Dedifferentiated amniotic fluid mesenchymal stem cell (primary cell): ENCODE measurements around the gene BICC1.
A peak's percentile ranks its signal among the peaks of the same experiment; 100 is the strongest.

Experiments used
- DNase-seq: peaks from one replicate; pipeline ENCODE4 v3.0.0-alpha.2; 2016; ENCODE audit errors: extremely low spot score

Gene BICC1

DNA sequence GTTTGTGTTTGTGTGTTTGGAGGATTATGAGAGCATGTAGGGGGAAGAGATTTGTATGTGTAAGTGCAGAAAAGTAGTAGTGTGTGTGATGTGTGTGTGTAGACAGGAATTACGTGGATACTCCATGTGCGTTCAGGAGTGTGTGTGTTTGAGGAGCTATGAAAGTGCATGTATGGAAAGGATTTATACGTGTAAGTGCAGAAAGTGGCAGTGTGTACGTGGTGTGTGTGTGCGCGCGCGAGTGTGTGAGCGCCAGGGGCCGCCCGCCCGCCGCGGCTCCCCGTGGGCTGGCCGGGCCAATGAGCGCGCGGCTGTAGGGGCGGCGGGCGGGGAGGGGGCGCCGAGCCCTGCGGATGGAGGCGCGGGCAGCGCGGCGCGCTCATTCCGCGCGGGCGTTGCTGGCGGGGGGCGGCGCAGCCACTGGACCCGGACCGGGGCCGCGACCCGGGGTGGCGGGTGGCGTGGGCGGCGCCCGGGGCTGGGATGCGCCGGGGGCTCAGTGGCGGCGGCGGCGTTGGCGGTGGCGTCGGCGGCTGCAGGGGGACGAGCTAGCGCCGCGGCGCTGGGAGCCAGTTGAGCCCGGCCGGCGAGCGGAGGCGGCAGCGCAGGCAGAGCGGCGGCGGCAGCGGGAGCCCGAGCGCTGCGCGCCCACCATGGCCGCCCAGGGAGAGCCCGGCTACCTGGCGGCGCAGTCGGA is at the start of gene BICC1:
Gene BICC1, plus strand, starts transcription at position 382 of the 697 bp plus-strand sequence. Its CDS starts 272 bp downstream, at position 654.
- DNase-seq, result peak; percentile 38

DNA sequence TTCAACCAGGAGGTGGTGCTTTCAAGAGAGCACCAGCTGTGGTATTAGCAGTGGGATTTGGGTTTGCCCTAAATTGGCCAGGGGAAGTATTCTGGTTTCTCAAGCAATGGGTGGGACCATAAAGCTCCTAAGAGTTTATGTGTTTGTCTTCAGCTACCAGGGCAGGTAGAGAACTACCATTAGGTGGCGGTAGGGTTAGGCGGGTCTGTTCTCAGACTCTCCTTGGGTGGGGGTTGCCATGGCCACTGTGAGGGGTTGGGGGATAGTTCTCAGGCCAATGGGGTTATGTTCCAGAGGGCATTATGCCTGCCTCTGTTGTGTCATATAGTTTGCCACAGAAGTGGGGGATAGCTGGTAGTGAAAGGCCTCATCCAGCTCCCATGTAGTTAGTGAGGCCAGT is 47.7 kb upstream of the BICC1 start:
- no peak for DNase-seq

- DNase-seq, result no peak
These were observed 47.0 kb upstream of the BICC1 start for GRCh38 chr10:58465629-58466028.

GRCh38 chr10:58467931-58468635 is 44.6 kb upstream of the BICC1 start:
- DNase-seq, result no peak

GRCh38 chr10:58473976-58474375 is 38.7 kb upstream of the BICC1 start:
- DNase-seq, result no peak

DNA sequence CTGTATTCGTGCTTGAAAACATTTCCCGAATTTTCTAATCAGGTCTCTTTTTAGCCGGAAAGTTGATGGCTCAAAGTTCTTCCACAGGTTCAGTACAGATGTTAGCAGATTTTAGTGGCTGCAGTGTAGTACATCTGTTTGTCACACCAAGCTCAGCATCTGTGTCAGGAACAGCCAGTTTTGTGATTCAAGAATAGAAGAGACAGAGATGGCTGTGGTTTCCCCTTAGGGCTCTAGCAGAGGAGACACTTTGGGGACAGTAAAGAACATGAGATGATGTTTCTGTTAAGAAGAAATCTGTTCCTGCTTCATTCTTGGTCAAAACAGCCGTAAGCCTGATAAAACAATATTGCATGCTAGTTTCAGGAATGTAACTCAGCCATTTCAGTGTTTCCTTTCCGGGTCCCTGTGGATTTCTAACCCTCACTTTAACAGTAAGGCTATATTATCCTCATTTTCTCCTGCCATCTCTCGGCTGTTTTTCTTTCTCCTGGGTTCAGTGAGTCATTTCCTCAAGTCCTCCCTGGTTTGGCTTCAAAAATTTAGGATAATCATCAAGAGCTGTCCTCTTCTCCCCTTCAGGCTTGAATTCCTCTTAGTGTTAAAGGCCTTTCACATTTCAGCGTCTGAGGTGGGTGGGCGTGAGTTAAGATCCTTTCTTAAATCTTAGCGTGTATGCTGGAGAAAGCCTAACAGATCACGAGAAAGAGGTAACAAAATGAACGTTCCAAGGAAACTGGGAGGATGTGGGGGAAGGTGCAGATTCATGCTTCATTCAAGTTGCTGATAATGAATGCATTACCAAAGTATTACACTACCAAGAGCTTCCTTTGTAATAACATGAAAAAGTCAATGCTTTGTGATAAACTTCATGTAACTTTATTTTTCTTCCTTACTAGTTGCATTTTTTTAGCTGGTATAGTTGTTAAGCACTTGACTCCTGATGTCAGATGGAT is 37.1 kb upstream of the BICC1 start:
- peak; percentile 70 for DNase-seq

DNA sequence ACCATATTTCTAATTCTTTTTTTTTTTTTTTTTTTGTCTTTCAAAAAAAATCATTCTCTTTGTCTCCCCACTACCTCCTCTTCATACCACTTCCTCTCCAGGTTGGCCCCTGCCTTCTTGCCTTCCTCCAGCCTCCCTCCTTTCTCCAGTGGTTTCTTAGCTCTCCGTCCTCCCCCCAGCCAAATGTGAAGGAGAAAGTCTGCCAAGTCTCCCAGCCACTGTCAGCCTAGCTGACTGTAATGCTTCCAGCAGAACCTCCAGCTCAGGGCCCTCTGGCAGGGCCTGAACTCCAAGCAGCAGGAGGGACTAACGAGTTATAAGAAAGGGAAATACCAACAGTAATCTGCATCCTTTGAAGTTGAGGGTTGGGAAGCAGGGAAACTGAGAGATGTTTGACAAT is 35.5 kb upstream of the BICC1 start:
- DNase-seq, result no peak

GRCh38 chr10:58477902-58478301 is 34.8 kb upstream of the BICC1 start:
- DNase-seq, result no peak

DNA sequence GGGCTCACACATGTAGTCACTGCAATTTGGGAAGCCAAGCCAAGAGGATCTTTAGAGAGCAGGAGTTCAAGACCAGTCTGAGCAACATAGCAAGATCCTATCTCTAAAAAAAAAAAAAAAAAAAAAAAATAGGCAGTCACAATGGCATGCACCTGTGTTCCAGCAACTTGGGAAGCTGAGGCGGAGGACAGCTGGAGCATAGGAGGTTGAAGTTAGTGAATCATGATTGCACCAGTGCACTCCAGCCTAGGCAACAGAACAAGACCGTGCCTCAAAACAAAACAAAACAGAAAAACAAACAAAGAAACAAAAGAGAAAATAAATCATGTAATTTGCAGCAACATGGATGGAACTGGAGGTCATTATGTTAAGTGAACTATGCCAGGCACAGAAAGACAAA is 33.6 kb upstream of the BICC1 start:
- no peak for DNase-seq

DNA sequence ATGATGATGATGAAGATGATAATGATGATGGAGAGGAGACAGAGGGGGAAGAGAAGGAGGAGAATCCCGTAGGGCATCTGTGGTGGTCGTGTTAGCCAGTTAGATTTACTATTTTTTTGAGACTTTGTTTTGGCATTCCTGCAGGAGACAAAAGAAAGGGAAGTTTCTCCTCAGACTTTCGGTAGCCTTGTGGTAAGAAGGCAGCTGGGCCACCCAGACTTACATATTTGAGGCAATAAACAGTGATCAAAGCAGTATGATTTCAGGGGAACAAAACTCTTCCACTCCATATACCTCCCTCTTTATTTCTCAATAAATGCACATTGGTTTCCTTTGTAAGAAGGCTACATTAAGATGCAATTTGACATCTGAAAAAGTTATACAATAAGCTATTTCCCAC is 32.4 kb upstream of the BICC1 start:
- no peak for DNase-seq

- DNase-seq, result no peak
These were observed 31.0 kb upstream of the BICC1 start for GRCh38 chr10:58481569-58482109.

DNA sequence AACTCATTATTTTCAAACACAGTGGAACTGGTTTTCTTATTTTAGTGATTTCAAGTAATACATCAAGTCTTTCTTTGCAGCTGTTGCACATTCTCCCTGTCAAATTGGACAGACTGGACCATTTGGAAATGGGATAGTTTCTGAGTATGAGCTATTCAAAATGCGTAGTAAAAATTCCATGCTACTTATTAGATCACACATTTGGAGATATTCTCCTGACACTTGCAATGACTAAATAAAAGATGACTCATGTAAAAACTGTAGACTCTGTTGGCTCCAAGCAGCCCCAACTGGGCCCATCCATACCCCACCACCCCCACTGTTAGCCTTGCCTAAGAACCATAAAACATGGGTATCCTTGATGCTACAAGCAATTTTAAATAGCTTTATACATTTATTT is 25.9 kb upstream of the BICC1 start:
- no peak for DNase-seq

DNA sequence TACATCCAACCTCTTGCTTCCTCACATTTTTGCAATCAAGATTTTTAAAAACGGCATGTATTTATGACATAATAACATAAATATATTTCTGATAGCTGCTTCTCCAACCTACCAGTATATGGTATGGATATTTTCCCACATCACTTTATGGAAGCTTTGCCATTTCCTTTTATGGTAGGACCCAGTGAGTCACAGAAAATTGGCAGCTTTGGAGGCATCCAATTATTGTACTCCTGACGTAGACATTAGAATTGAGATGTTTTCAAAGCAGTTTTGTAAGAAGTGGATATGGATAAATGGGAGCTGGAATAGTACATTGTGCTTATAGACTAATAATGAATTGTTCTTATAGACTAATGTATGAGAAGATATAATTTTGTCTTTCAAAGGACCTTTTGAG is 23.8 kb upstream of the BICC1 start:
- DNase-seq, result no peak

GRCh38 chr10:58502956-58503355 is 9.7 kb upstream of the BICC1 start:
- DNase-seq, result no peak

- DNase-seq, result peak; percentile 44
These were observed 4.4 kb upstream of the BICC1 start for GRCh38 chr10:58508316-58508715.

- DNase-seq, result no peak
These were observed 744 bp upstream of the BICC1 start for GRCh38 chr10:58511765-58512490.

- peak; percentile 51 for DNase-seq
These were observed 777 bp downstream of the BICC1 start for GRCh38 chr10:58513188-58514110.

DNA sequence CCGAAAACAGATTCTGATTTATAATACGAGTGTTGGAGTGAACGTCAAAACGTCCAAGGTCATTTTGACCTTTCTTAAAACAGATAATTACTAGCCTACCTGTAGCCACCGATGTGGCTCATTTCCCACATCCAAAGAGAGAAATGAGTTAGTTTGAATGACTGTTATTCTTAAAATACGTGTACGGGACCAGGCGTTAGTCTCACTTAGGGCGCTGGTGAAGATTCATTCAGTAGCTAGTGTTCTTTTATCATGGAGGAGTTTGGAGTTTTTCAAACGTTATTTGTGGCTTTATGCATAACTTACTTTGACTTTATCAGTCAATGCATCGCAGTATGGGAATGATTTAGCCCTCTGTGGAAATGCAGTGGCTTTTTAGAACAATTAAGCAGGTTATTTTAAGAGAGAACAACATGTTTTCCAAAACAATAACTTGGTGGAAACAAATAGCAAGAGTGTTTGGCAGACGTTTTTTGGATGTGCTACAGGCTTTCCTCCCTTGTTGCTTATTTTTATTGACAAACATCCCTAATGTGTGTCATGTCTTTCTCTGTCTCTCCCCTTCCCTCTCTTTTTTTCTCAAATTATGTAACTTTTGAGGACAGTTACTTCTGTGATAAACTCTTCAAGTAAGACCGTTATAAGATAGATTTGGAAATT is 1.6 kb downstream of the BICC1 start:
- DNase-seq, result no peak

GRCh38 chr10:58515291-58515941 is 2.7 kb downstream of the BICC1 start:
- no peak for DNase-seq
